B cell (primary cell): Measurements from ENCODE around the gene NOC2L. TPM values are rescaled to one million over a fixed set of nuclear protein-coding genes. Genes with fewer than 3 reads are reported as not detected.

Source experiments
- ATAC-seq: fragments of 200-7000 bp; cut with Tn5 transposase; one replicate; pipeline ENCODE4 v1.10.0; 2021; ENCODE audit warnings: low read depth, mild to moderate bottlenecking, moderate number of reproducible peaks, moderate library complexity
- CTCF ChIA-PET: fragments of 350-600 bp; sonication (Branson Sonifier 250); formaldehyde crosslinking; loops from one replicate; lab custom pipeline; 2021; ENCODE audit warnings: antibody characterized with exemption, inconsistent platforms; lab: Charles Lee
- POLR2A ChIA-PET: fragments of 350-600 bp; sonication (Branson Sonifier 250); formaldehyde crosslinking; loops from one replicate; lab custom pipeline; 2021; ENCODE audit warnings: antibody characterized with exemption; lab: Charles Lee
- DNase-seq: peaks from one replicate; pipeline ENCODE4 v3.0.0; 2013
- H2AFZ ChIP-seq: 2 replicates; pipeline ENCODE4 v1.6.1; 2012; ENCODE audit warnings: mild to moderate bottlenecking, low read depth, low read length; ENCODE audit not compliant: insufficient read depth, poor library complexity, severe bottlenecking
- H3K27ac ChIP-seq, 2 donors: 1 replicate in 1 of 2; 2 replicates in 1 of 2; pipeline ENCODE4 v1.5.1; 2012 to 2013; ENCODE audit warnings: low read length in 2 of 2, mild to moderate bottlenecking in 2 of 2, moderate library complexity in 1 of 2
- H3K27me3 ChIP-seq, 4 experiments: fragments of 200-600 bp in 1 of 4; sonication (generic) in 1 of 4; replicated peaks in 1 of 4; 1 replicate in 2 of 4; 2 replicates in 2 of 4; pipeline versions ENCODE4 v1.6.1 to v1.7.0; 2013 to 2016; ENCODE audit warnings: low read length in 3 of 4, mild to moderate bottlenecking in 2 of 4, mixed read lengths in 1 of 4, moderate library complexity in 1 of 4; ENCODE audit not compliant: insufficient read depth in 4 of 4, control insufficient read depth in 3 of 4; ENCODE audit errors: control extremely low read depth in 1 of 4
- H3K36me3 ChIP-seq, 2 experiments: replicated peaks in 1 of 2; 1 replicate in 1 of 2; 2 replicates in 1 of 2; pipeline versions ENCODE4 v1.6.1 to v1.7.1; 2013; ENCODE audit warnings: low read length in 1 of 2; ENCODE audit not compliant: insufficient read depth in 2 of 2, control insufficient read depth in 1 of 2; ENCODE audit errors: control extremely low read depth in 1 of 2, extremely low read depth in 1 of 2
- H3K4me1 ChIP-seq, 2 donors: fragments of 200-600 bp in 1 of 2; sonication (generic) in 1 of 2; 1 replicate in 1 of 2; 2 replicates in 1 of 2; pipeline versions ENCODE4 v1.5.1 to v1.6.1; 2013 to 2017; ENCODE audit warnings: low read length in 2 of 2; ENCODE audit not compliant: control insufficient read depth in 2 of 2, insufficient read depth in 2 of 2
- H3K4me2 ChIP-seq: replicated peaks from 2 replicates; pipeline ENCODE3; 2012; ENCODE audit warnings: mild to moderate bottlenecking, low read depth, low read length; ENCODE audit not compliant: poor library complexity, severe bottlenecking
- H3K4me3 ChIP-seq, 5 experiments: fragments of 200-600 bp in 1 of 5; sonication (generic) in 1 of 5; 1 replicate in 3 of 5; 2 replicates in 2 of 5; pipeline versions ENCODE4 v1.5.1 to v1.7.0; 2011 to 2016; ENCODE audit warnings: low read length in 4 of 5, mild to moderate bottlenecking in 4 of 5, low read depth in 2 of 5, control low read depth in 1 of 5, moderate library complexity in 1 of 5; ENCODE audit not compliant: insufficient read depth in 1 of 5; ENCODE audit errors: control extremely low read depth in 1 of 5, extremely low read depth in 1 of 5
- H3K79me2 ChIP-seq: fragments of 200-600 bp; sonication (generic); one replicate; pipeline ENCODE4 v1.6.0; 2016; ENCODE audit warnings: low read length; ENCODE audit not compliant: control insufficient read depth, insufficient read depth
- H3K9ac ChIP-seq: fragments of 200-600 bp; sonication (generic); 2 replicates; pipeline ENCODE4 v1.6.1; 2017; ENCODE audit warnings: mild to moderate bottlenecking, low read length, moderate library complexity
- H3K9me3 ChIP-seq, 3 donors: one replicate each; pipeline versions ENCODE4 v1.6.1 to v1.7.1; 2013; ENCODE audit warnings: low read length in 2 of 3; ENCODE audit not compliant: control insufficient read depth in 2 of 3, insufficient read depth in 1 of 3; ENCODE audit errors: control extremely low read depth in 1 of 3
- H4K20me1 ChIP-seq: 2 replicates; pipeline ENCODE4 v1.6.0; 2012; ENCODE audit warnings: mild to moderate bottlenecking, low read length; ENCODE audit not compliant: insufficient read depth, control insufficient read depth, poor library complexity, severe bottlenecking
- H3K27ac Mint-ChIP-seq: one replicate; pipeline ENCODE4 v1.8.0; 2021; ENCODE audit warnings: mixed read lengths
- H3K27me3 Mint-ChIP-seq: one replicate; pipeline ENCODE4 v1.8.0; 2021; ENCODE audit warnings: mixed read lengths
- H3K4me1 Mint-ChIP-seq: one replicate; pipeline ENCODE4 v1.8.0; 2021; ENCODE audit warnings: mixed read lengths
- H3K4me3 Mint-ChIP-seq: one replicate; pipeline ENCODE4 v1.8.0; 2021; ENCODE audit warnings: mixed read lengths
- H3K9me3 Mint-ChIP-seq: one replicate; pipeline ENCODE4 v1.8.0; 2022; ENCODE audit warnings: mixed read lengths; ENCODE audit not compliant: insufficient read depth
- EZH2 ChIP-seq: IDR thresholded peaks from 2 replicates; pipeline ENCODE4 v1.6.1; 2012; ENCODE audit warnings: borderline replicate concordance, low read depth, mild to moderate bottlenecking, moderate library complexity, low read length; ENCODE audit not compliant: insufficient read depth, poor library complexity, severe bottlenecking
- WGBS: methylation state at CpG from one replicate; pipeline ENCODE4 v1.1.5; 2013; ENCODE audit warnings: missing lambda C conversion rate; ENCODE audit not compliant: insufficient coverage; 5-methylcytosine and 5-hydroxymethylcytosine counted together
- intact Hi-C: fragments of 100-400 bp; cut with micrococcal nuclease; formaldehyde crosslinking; loops from one replicate; pipeline ENCODE4 v1.10.0; 2022
- polyA plus RNA-seq: library from polyadenylated mRNA; depleted of rRNA; stranded (reverse); fragments of >200 nt; gene quantifications from 2 replicates; pipeline ENCODE4 v1.2.3, GENCODE V29; 2012
- total RNA-seq, 2 donors: library from RNA; stranded (reverse); fragments of 120-200 nt in 1 of 2; gene quantifications; 1 replicate in 1 of 2; 2 replicates in 1 of 2; pipeline versions ENCODE4 v1.2.3 to v1.2.4, GENCODE V29; 2013 to 2022
- TF ChIP-seq, protein P1 (sequence below): fragments of 200-600 bp; IDR thresholded peaks from one replicate; pipeline ENCODE4 v1.8.0; 2022; ENCODE audit warnings: antibody characterized with exemption, mild to moderate bottlenecking

Gene NOC2L
- total and polyA plus RNA-seq, 2 donors (not counting 1 experiment from before 2014, with no cell fraction given): 48.0 to 64.1 TPM

DNA sequence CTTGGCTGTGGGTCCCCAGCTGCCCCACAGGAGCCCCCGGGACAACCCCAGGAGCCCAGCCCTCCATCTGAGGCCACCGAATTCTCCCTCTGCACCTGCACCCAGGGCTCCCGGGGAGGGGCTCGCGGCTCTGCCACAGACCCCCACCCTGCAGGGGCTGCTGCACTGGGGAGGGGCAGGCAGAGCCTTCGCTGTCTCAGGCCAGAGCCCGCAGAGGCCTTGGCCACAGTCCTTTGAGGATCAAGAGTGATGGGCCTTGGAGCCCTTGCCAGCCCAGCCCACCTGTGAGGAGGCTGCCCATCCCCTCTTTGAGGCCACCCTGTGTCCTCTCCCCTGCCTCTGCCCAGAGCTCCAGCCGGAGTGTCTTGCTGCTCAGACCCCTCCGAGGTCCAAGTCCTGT, 16.3 kb upstream of the NOC2L start:
- Mint-ChIP-seq H3K4me1 (peaks cover 7% of the 10 kb centered on the region), H3K9me3 (no peaks in the 10 kb centered on the region), H3K27ac (no peak overlapping the region), H3K27me3 (peaks cover 21% of the 10 kb centered on the region), H3K4me3 (peak overlapping the region; percentile 37)
- no peak for ATAC-seq
- TF ChIP-seq, protein P1, sequence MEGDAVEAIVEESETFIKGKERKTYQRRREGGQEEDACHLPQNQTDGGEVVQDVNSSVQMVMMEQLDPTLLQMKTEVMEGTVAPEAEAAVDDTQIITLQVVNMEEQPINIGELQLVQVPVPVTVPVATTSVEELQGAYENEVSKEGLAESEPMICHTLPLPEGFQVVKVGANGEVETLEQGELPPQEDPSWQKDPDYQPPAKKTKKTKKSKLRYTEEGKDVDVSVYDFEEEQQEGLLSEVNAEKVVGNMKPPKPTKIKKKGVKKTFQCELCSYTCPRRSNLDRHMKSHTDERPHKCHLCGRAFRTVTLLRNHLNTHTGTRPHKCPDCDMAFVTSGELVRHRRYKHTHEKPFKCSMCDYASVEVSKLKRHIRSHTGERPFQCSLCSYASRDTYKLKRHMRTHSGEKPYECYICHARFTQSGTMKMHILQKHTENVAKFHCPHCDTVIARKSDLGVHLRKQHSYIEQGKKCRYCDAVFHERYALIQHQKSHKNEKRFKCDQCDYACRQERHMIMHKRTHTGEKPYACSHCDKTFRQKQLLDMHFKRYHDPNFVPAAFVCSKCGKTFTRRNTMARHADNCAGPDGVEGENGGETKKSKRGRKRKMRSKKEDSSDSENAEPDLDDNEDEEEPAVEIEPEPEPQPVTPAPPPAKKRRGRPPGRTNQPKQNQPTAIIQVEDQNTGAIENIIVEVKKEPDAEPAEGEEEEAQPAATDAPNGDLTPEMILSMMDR: no peak
- TF ChIP-seq EZH2: no peak
- no peaks in the 10 kb centered on the region for H3K79me2 ChIP-seq
- peaks cover 10% of the 10 kb centered on the region in 2 donors for H3K4me1 ChIP-seq
- no peaks in the 10 kb centered on the region for H3K36me3 ChIP-seq
- H2AFZ ChIP-seq: no peak overlapping the region
- H3K27me3 ChIP-seq: peaks cover 0 to 62% (median 17%) of the 10 kb centered on the region in 4 experiments
- H4K20me1 ChIP-seq: no peaks in the 10 kb centered on the region
- ChIA-PET CTCF (interaction anchor here (1.2 to 1.5 kb wide), 4 partner anchors 9 to 197 kb away, joined by 3 to 18 read pairs (median 4); partner anchors contain the start of gene PLEKHN1), POLR2A (interaction anchor here (1.5 kb wide), 1 partner anchor 16 kb away, joined by 5 read pairs; the partner anchor contains the start of gene NOC2L)
- peaks cover 0 to 17% (median 0%) of the 10 kb centered on the region in 3 donors for H3K9me3 ChIP-seq
- H3K4me3 ChIP-seq: no peak overlapping the region
- no peak overlapping the region for H3K27ac ChIP-seq
- peak overlapping the region; percentile 66 for H3K4me2 ChIP-seq
- no peak overlapping the region for H3K9ac ChIP-seq
- 69% methylated on average over 9 of the region's 9 CpGs for WGBS
- DNase-seq: no peak
- intact Hi-C loops: no loop called here

DNA sequence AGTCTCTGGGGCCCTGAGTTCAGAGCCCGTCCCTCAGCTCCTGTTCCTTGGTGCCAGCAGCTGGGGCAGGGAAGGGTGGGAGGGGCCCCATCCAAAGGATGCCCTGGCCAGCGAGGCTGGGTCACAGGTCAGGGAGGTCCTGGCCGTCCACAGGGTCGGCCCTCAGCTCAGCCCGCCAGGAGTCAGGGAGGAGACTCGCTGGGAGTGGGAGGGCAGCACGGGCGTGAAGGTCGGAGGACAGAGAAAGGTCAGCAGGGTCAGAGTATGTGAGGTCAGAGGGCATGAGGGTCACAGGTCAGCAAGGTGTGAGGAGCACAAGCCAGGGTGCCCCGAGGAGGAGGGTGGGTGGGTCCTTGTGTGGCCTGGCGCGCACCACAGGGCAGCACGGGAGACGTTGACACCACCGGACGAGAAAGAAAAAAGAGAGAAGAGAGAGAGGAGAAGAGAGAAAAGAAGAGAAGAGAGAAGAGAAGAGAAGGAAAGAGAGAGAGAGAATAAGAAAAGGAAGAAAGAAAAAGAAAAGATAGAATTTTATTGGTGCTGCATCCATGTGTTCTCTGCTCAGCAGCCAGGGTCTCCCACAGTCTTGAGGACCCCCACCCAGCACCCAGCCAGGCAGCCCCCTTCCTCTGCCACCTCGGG, 15.8 kb upstream of the NOC2L start:
- no peak for DNase-seq
- H3K4me3 ChIP-seq: no peak overlapping the region
- WGBS: 89% methylated on average over 16 of the region's 17 CpGs
- H3K4me3 Mint-ChIP-seq: no peak overlapping the region
- no peak overlapping the region for H3K9ac ChIP-seq
- no peak overlapping the region for H3K4me2 ChIP-seq
- H3K4me1 Mint-ChIP-seq: peaks cover 7% of the 10 kb centered on the region
- H3K9me3 ChIP-seq: peaks cover 0 to 17% (median 0%) of the 10 kb centered on the region in 3 donors
- peaks cover 0 to 65% (median 17%) of the 10 kb centered on the region in 4 experiments for H3K27me3 ChIP-seq
- no peak for ATAC-seq
- H3K27ac ChIP-seq: no peak overlapping the region
- no peaks in the 10 kb centered on the region for H3K79me2 ChIP-seq
- CTCF ChIA-PET: interaction anchor here (1.4 kb wide), 1 partner anchor 8 kb away, joined by 4 read pairs; the partner anchor contains the start of gene PLEKHN1
- intact Hi-C loops: no loop called here
- H4K20me1 ChIP-seq: no peaks in the 10 kb centered on the region
- POLR2A ChIA-PET: interaction anchor here (1.5 kb wide), 1 partner anchor 16 kb away, joined by 5 read pairs; the partner anchor contains the start of gene NOC2L
- H3K9me3 Mint-ChIP-seq: no peaks in the 10 kb centered on the region
- no peak overlapping the region for H2AFZ ChIP-seq
- TF ChIP-seq, protein P1: no peak
- no peak for TF ChIP-seq EZH2
- H3K4me1 ChIP-seq: peaks cover 10% of the 10 kb centered on the region in 2 donors
- H3K27me3 Mint-ChIP-seq: peaks cover 21% of the 10 kb centered on the region
- no peaks in the 10 kb centered on the region for H3K36me3 ChIP-seq
- H3K27ac Mint-ChIP-seq: no peak overlapping the region
